ENCODE measurements around the gene PYCARD.

DNA sequence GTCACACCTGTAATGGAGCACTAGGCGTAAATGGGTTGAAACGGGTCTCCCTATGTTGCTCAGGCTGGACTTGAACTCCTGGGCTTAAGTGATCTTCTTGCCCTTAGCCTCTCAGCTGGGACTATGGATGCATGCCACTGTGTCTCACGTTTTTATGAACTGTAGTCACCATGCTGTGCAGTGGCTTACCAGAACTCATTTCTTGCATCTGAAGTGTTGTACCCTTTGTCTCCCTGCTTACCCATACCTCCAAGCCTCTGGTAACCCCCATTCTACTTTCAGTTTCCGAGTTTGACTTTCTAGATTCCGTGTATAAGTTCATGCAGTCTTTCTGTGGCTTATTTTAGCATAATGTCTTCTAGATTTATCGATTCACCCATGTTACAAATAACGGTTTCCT, 7.7 kb downstream of the PYCARD start:
- TF ChIP-seq, protein P1, sequence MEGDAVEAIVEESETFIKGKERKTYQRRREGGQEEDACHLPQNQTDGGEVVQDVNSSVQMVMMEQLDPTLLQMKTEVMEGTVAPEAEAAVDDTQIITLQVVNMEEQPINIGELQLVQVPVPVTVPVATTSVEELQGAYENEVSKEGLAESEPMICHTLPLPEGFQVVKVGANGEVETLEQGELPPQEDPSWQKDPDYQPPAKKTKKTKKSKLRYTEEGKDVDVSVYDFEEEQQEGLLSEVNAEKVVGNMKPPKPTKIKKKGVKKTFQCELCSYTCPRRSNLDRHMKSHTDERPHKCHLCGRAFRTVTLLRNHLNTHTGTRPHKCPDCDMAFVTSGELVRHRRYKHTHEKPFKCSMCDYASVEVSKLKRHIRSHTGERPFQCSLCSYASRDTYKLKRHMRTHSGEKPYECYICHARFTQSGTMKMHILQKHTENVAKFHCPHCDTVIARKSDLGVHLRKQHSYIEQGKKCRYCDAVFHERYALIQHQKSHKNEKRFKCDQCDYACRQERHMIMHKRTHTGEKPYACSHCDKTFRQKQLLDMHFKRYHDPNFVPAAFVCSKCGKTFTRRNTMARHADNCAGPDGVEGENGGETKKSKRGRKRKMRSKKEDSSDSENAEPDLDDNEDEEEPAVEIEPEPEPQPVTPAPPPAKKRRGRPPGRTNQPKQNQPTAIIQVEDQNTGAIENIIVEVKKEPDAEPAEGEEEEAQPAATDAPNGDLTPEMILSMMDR (IDR thresholded peaks at IDR 0.05; ENCODE audit: low read depth, low read length): no peak
- no peak for TF ChIP-seq EZH2phosphoT487 (IDR thresholded peaks at IDR 0.05; ENCODE audit: low read depth)
